ENCODE measurements around the gene DNAJC11. TPM values are rescaled to one million over a fixed set of nuclear protein-coding genes. Genes with fewer than 3 reads are reported as not detected.

The DNAJC11 gene
- total RNA-seq, 1 experiment from 2014 or later: 93.6 TPM

DNA sequence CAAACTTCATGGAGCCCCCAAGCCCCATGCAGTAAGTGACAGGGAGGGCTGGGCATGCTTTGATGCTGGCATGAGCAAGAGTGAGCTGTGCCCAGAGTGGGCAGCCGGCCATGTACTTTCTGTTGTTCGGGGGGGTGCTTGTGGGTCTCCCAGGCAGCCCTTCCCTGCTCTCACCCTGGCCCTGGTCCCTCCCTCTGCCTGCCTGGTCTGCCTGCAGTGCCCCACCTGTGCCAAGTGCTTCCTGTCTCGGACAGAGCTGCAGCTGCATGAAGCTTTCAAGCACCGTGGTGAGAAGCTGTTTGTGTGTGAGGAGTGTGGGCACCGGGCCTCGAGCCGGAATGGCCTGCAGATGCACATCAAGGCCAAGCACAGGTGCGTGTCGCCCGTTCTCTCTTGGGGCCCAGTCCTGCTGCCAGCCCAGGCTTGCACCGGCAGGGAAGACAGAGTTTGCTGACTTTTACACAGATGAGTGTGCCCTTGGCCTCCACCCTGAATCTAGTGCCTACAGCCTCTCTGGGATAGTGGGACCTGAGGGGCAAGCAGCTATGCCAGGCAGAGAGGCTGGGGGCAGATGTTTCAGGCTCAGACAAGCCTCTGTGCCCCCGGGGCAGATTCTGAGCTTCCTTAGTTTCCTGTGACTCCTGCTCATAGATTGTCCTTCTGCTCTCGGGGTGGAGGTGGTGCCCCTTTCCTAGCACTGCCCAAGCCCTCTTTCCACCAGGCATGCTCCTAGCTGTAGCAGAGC lies 114.2 kb downstream of the DNAJC11 start:
- ChIA-PET POLR2A (interaction anchor here (0.6 kb wide), 1 partner anchor 57 kb away, joined by 3 read pairs; no protein-coding TSS in a partner anchor), CTCF (interaction anchor here (0.6 kb wide), 1 partner anchor 171 kb away, joined by 4 read pairs; no protein-coding TSS in a partner anchor)
- H3K27ac ChIP-seq (ENCODE audit: low read length): no peak overlapping the region
- no TSS peak for BruUV-seq (replicated peaks)
- intact Hi-C loops (cut with micrococcal nuclease; ENCODE audit: unreplicated experiment) (no loop called here), in situ Hi-C loops (cut with HindIII; ENCODE audit: low pct_unique_long_range_greater_than_20kb, low sequenced_read_pairs) (no loop called here)
- no peaks in the 10 kb centered on the region for H3K9me3 ChIP-seq (ENCODE audit: control insufficient read depth, insufficient read depth, low read depth, low read length)
- no peak for TF ChIP-seq SIN3A (IDR thresholded peaks at IDR 0.05; ENCODE audit: borderline replicate concordance, insufficient read depth, low read depth, low read length)
- TF ChIP-seq TCF7L2 (IDR thresholded peaks at IDR 0.05; ENCODE audit: low read depth, low read length): no peak
- TF ChIP-seq, protein P1, sequence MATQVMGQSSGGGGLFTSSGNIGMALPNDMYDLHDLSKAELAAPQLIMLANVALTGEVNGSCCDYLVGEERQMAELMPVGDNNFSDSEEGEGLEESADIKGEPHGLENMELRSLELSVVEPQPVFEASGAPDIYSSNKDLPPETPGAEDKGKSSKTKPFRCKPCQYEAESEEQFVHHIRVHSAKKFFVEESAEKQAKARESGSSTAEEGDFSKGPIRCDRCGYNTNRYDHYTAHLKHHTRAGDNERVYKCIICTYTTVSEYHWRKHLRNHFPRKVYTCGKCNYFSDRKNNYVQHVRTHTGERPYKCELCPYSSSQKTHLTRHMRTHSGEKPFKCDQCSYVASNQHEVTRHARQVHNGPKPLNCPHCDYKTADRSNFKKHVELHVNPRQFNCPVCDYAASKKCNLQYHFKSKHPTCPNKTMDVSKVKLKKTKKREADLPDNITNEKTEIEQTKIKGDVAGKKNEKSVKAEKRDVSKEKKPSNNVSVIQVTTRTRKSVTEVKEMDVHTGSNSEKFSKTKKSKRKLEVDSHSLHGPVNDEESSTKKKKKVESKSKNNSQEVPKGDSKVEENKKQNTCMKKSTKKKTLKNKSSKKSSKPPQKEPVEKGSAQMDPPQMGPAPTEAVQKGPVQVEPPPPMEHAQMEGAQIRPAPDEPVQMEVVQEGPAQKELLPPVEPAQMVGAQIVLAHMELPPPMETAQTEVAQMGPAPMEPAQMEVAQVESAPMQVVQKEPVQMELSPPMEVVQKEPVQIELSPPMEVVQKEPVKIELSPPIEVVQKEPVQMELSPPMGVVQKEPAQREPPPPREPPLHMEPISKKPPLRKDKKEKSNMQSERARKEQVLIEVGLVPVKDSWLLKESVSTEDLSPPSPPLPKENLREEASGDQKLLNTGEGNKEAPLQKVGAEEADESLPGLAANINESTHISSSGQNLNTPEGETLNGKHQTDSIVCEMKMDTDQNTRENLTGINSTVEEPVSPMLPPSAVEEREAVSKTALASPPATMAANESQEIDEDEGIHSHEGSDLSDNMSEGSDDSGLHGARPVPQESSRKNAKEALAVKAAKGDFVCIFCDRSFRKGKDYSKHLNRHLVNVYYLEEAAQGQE (IDR thresholded peaks at IDR 0.05; ENCODE audit: insufficient read depth in 1 of 2, low read depth in 2 of 2, low read length in 1 of 2): no peak
- TF ChIP-seq, protein P2, sequence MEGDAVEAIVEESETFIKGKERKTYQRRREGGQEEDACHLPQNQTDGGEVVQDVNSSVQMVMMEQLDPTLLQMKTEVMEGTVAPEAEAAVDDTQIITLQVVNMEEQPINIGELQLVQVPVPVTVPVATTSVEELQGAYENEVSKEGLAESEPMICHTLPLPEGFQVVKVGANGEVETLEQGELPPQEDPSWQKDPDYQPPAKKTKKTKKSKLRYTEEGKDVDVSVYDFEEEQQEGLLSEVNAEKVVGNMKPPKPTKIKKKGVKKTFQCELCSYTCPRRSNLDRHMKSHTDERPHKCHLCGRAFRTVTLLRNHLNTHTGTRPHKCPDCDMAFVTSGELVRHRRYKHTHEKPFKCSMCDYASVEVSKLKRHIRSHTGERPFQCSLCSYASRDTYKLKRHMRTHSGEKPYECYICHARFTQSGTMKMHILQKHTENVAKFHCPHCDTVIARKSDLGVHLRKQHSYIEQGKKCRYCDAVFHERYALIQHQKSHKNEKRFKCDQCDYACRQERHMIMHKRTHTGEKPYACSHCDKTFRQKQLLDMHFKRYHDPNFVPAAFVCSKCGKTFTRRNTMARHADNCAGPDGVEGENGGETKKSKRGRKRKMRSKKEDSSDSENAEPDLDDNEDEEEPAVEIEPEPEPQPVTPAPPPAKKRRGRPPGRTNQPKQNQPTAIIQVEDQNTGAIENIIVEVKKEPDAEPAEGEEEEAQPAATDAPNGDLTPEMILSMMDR (IDR thresholded peaks at IDR 0.05): no peak
- TF ChIP-seq POLR2AphosphoS5 (IDR thresholded peaks at IDR 0.05; ENCODE audit: low read depth, low read length): no peak
- no peak overlapping the region for H3K4me3 ChIP-seq (ENCODE audit: low read depth in 2 of 2, low read length in 2 of 2)
- no peaks in the 10 kb centered on the region; the same call in 1 of the 2 replicates for H3K36me3 ChIP-seq (ENCODE audit: control insufficient read depth, insufficient read depth, low read length)
- peaks cover under 1% of the 10 kb centered on the region; the same call in 1 of the 2 replicates for H3K4me1 ChIP-seq (ENCODE audit: control insufficient read depth, insufficient read depth, low read length)
- ATAC-seq: no peak
- no peaks in the 10 kb centered on the region for H3K27me3 ChIP-seq (ENCODE audit: control insufficient read depth, insufficient read depth, low read length)
- no peak for DNase-seq (ENCODE audit: low read depth, low spot score)

DNA sequence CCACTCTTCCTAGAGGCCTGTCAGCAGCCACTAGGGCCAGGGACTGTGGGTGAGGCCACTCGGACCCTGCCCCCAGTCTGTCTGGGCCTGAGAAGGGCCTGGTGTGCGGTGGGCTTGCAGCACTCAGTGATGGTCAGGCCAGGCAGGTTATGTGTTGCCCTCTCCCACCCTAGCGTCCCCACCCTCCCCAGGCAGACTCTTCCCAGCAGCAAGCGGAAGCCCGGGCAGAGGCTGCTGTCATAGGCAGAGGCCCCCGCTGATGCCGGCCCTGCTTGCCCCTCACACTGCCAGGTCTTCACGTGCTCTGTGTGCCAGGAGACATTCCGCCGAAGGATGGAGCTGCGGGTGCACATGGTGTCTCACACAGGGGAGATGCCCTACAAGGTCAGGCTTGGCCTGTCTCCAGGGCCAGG lies 115.2 kb downstream of the DNAJC11 start:
- H3K9me3 ChIP-seq (ENCODE audit: control insufficient read depth, insufficient read depth, low read depth, low read length): no peaks in the 10 kb centered on the region
- DNase-seq (ENCODE audit: low read depth, low spot score): no peak

More for the DNA sequence above, 115.2 kb downstream of the DNAJC11 start:
- Histone ChIP-seq H3K27ac (ENCODE audit: low read length) (no peak overlapping the region), H3K4me1 (ENCODE audit: control insufficient read depth, insufficient read depth, low read length) (peaks cover 10% of the 10 kb centered on the region), H3K27me3 (ENCODE audit: control insufficient read depth, insufficient read depth, low read length) (no peaks in the 10 kb centered on the region), H3K36me3 (ENCODE audit: control insufficient read depth, insufficient read depth, low read length) (no peaks in the 10 kb centered on the region; the same call in 1 of the 2 replicates), H3K4me3 (ENCODE audit: low read depth in 2 of 2, low read length in 2 of 2) (no peak overlapping the region)
- intact Hi-C loops (cut with micrococcal nuclease; ENCODE audit: unreplicated experiment): no loop called here
- in situ Hi-C loops (cut with HindIII; ENCODE audit: low pct_unique_long_range_greater_than_20kb, low sequenced_read_pairs): no loop called here
- peak; percentile 13; the same call in 1 of the 2 replicates for ATAC-seq
- ChIA-PET CTCF (no interaction called here), POLR2A (no interaction called here)
- TF ChIP-seq TCF7L2 (IDR thresholded peaks at IDR 0.05; ENCODE audit: low read depth, low read length) (no peak), POLR2AphosphoS5 (IDR thresholded peaks at IDR 0.05; ENCODE audit: low read depth, low read length) (no peak)
- TF ChIP-seq, protein P1 (IDR thresholded peaks at IDR 0.05; ENCODE audit: insufficient read depth in 1 of 2, low read depth in 2 of 2, low read length in 1 of 2): no peak
- no TSS peak for BruUV-seq (replicated peaks)

All from Panc1 (cell line).